Measurements from ENCODE around the gene AFAP1L1.

Gene AFAP1L1

DNA sequence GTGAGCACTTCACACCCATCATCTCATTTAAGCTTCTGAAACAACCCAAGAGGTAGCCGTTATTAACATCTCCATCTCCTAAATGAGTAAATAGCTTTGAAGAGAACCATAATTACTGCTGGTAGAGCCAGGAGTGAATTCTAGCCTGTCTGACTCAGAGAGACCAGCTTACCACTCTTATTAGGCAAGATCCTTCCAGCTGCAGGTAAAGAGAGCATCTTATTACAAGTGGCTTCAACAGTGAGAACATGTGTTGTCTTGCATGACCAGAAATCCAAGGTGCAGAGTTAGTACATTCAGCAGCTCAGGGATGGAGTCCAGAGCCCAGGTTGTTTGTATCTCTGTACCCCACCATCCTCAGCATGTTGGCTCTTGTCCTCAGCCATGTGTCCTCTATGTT lies 10.9 kb upstream of the AFAP1L1 start:
- H3K36me3 ChIP-seq (replicated peaks in 1 of 2; ENCODE audit: control insufficient read depth in 2 of 2, insufficient read depth in 2 of 2, low read length in 2 of 2) = no peaks in the 10 kb centered on the region
- DNase-seq (ENCODE audit: low spot score) = no peak
- H3K14ac ChIP-seq (ENCODE audit: low read length) = no peak overlapping the region
- H2AFZ ChIP-seq (ENCODE audit: low read length) = no peak overlapping the region
- H3K4me2 ChIP-seq (ENCODE audit: insufficient read depth, low read length, poor library complexity, severe bottlenecking) = no peak overlapping the region
- no peaks in the 10 kb centered on the region for H3K9me3 ChIP-seq (replicated peaks in 1 of 2; ENCODE audit: control insufficient read depth in 2 of 2, insufficient read depth in 1 of 2, low read depth in 1 of 2, low read length in 2 of 2)
- no peak overlapping the region for H2BK15ac ChIP-seq (ENCODE audit: low read length)
- no peak overlapping the region for H2BK120ac ChIP-seq (ENCODE audit: low read depth, low read length)
- no peak overlapping the region for H2BK5ac ChIP-seq (ENCODE audit: low read length)
- peaks cover 0 to 31% (median 5%) of the 10 kb centered on the region in 3 experiments for H3K27me3 ChIP-seq (ENCODE audit: control insufficient read depth in 3 of 3, insufficient read depth in 3 of 3, low read depth in 1 of 3, low read length in 3 of 3)
- H2AK5ac ChIP-seq (ENCODE audit: low read depth, low read length) = no peak overlapping the region
- H3K27ac ChIP-seq (replicated peaks; ENCODE audit: low read length) = no peak overlapping the region
- no peak overlapping the region for H3K4me3 ChIP-seq (ENCODE audit: low read length in 2 of 2)
- H3K4me1 ChIP-seq (ENCODE audit: control insufficient read depth in 2 of 2, insufficient read depth in 1 of 2, low read depth in 1 of 2, low read length in 2 of 2) = no peaks in the 10 kb centered on the region
- H4K8ac ChIP-seq (ENCODE audit: low read depth, low read length) = no peak overlapping the region
- no peak overlapping the region for H2BK12ac ChIP-seq (ENCODE audit: low read length)
- H3K79me1 ChIP-seq (ENCODE audit: low read depth, low read length) = no peaks in the 10 kb centered on the region
- no peak overlapping the region for H3K18ac ChIP-seq (ENCODE audit: low read length)
- H3K4ac ChIP-seq (ENCODE audit: low read length) = no peak overlapping the region
- no peak overlapping the region for H4K91ac ChIP-seq (ENCODE audit: low read depth, low read length, poor library complexity)
- no peak overlapping the region for H3K23ac ChIP-seq (ENCODE audit: low read depth, low read length, poor library complexity)
- no peak overlapping the region for H3K9ac ChIP-seq (ENCODE audit: low read depth, low read length, poor library complexity)
- no CpG with 5 or more reads among the region's 1 CpG for WGBS, 2 donors (ENCODE audit: extremely low coverage in 2 of 2, insufficient read length in 2 of 2, insufficient replicate concordance in 1 of 2)

DNA sequence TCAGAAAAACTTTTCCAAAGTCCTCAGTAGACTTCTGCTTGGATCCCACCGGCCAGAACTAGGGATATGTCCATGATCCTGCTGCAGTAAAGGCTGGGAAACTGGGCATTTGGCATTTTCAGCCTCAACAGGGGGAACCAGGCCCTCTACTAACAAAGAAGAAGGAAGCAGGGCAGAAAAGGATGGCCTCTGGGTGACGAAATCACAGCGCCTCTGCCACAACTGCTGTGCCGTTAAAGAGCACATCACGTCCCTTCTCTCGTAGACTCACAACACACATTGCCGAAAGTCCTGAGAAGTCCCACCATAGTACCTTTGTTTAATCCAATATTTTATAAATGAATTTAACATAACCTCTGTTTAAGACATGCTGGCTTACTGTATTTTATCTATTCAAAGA lies 10.4 kb upstream of the AFAP1L1 start:
- Histone ChIP-seq H3K23ac (ENCODE audit: low read depth, low read length, poor library complexity) (no peak overlapping the region), H4K8ac (ENCODE audit: low read depth, low read length) (no peak overlapping the region), H3K18ac (ENCODE audit: low read length) (no peak overlapping the region), H2BK15ac (ENCODE audit: low read length) (no peak overlapping the region), H3K4me3 (ENCODE audit: low read length in 2 of 2) (no peak overlapping the region), H3K9me3 (replicated peaks in 1 of 2; ENCODE audit: control insufficient read depth in 2 of 2, insufficient read depth in 1 of 2, low read depth in 1 of 2, low read length in 2 of 2) (no peaks in the 10 kb centered on the region), H3K4me2 (ENCODE audit: insufficient read depth, low read length, poor library complexity, severe bottlenecking) (no peak overlapping the region), H4K91ac (ENCODE audit: low read depth, low read length, poor library complexity) (no peak overlapping the region), H2AFZ (ENCODE audit: low read length) (no peak overlapping the region), H2BK12ac (ENCODE audit: low read length) (no peak overlapping the region), H3K79me1 (ENCODE audit: low read depth, low read length) (no peaks in the 10 kb centered on the region), H3K14ac (ENCODE audit: low read length) (no peak overlapping the region), H2BK5ac (ENCODE audit: low read length) (no peak overlapping the region), H3K9ac (ENCODE audit: low read depth, low read length, poor library complexity) (no peak overlapping the region), H3K36me3 (replicated peaks in 1 of 2; ENCODE audit: control insufficient read depth in 2 of 2, insufficient read depth in 2 of 2, low read length in 2 of 2) (no peaks in the 10 kb centered on the region), H3K27me3 (ENCODE audit: control insufficient read depth in 3 of 3, insufficient read depth in 3 of 3, low read depth in 1 of 3, low read length in 3 of 3) (peaks cover 0 to 31% (median 5%) of the 10 kb centered on the region in 3 experiments), H2AK5ac (ENCODE audit: low read depth, low read length) (no peak overlapping the region), H3K27ac (replicated peaks; ENCODE audit: low read length) (no peak overlapping the region), H2BK120ac (ENCODE audit: low read depth, low read length) (no peak overlapping the region), H3K4ac (ENCODE audit: low read length) (no peak overlapping the region), H3K4me1 (ENCODE audit: control insufficient read depth in 2 of 2, insufficient read depth in 1 of 2, low read depth in 1 of 2, low read length in 2 of 2) (no peaks in the 10 kb centered on the region)
- WGBS, 2 donors (ENCODE audit: extremely low coverage in 2 of 2, insufficient read length in 2 of 2, insufficient replicate concordance in 1 of 2) = no CpG with 5 or more reads among the region's 7 CpGs
- DNase-seq (ENCODE audit: low spot score) = no peak

DNA sequence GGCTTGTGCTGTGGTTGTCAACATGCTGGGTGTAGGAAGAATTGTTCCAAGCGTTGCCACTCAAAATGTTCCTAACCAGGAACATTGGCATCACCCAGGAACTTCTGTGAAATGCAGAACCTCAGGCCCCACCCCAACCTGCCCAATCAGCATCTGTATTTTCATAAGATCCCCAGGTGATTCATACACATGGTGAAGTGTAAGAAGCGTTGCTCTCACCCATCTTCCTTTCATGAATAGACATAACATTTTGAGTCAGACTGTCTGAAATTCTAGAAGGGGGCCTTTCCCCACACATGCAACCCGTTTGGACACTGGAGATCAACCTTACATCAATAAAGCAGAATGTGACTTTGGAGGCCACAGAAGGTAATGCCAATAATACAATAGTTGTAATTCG lies 9.3 kb upstream of the AFAP1L1 start:
- no peak overlapping the region for H2AK5ac ChIP-seq (ENCODE audit: low read depth, low read length)
- H3K36me3 ChIP-seq (replicated peaks in 1 of 2; ENCODE audit: control insufficient read depth in 2 of 2, insufficient read depth in 2 of 2, low read length in 2 of 2) = no peaks in the 10 kb centered on the region
- DNase-seq (ENCODE audit: low spot score) = no peak
- no peaks in the 10 kb centered on the region for H3K9me3 ChIP-seq (replicated peaks in 1 of 2; ENCODE audit: control insufficient read depth in 2 of 2, insufficient read depth in 1 of 2, low read depth in 1 of 2, low read length in 2 of 2)
- no peak overlapping the region for H3K18ac ChIP-seq (ENCODE audit: low read length)
- no peak overlapping the region for H2BK12ac ChIP-seq (ENCODE audit: low read length)
- no peak overlapping the region for H3K4me3 ChIP-seq (ENCODE audit: low read length in 2 of 2)
- H2AFZ ChIP-seq (ENCODE audit: low read length) = no peak overlapping the region
- H3K23ac ChIP-seq (ENCODE audit: low read depth, low read length, poor library complexity) = no peak overlapping the region
- H4K91ac ChIP-seq (ENCODE audit: low read depth, low read length, poor library complexity) = no peak overlapping the region
- no peaks in the 10 kb centered on the region for H3K4me1 ChIP-seq (ENCODE audit: control insufficient read depth in 2 of 2, insufficient read depth in 1 of 2, low read depth in 1 of 2, low read length in 2 of 2)
- H3K9ac ChIP-seq (ENCODE audit: low read depth, low read length, poor library complexity) = no peak overlapping the region
- no peak overlapping the region for H3K4ac ChIP-seq (ENCODE audit: low read length)
- H2BK120ac ChIP-seq (ENCODE audit: low read depth, low read length) = no peak overlapping the region
- H3K79me1 ChIP-seq (ENCODE audit: low read depth, low read length) = no peaks in the 10 kb centered on the region
- H2BK15ac ChIP-seq (ENCODE audit: low read length) = no peak overlapping the region
- H4K8ac ChIP-seq (ENCODE audit: low read depth, low read length) = no peak overlapping the region
- no CpG with 5 or more reads among the region's 4 CpGs for WGBS, 2 donors (ENCODE audit: extremely low coverage in 2 of 2, insufficient read length in 2 of 2, insufficient replicate concordance in 1 of 2)
- H3K27ac ChIP-seq (replicated peaks; ENCODE audit: low read length) = no peak overlapping the region
- peaks cover 0 to 31% (median 5%) of the 10 kb centered on the region in 3 experiments for H3K27me3 ChIP-seq (ENCODE audit: control insufficient read depth in 3 of 3, insufficient read depth in 3 of 3, low read depth in 1 of 3, low read length in 3 of 3)
- H3K4me2 ChIP-seq (ENCODE audit: insufficient read depth, low read length, poor library complexity, severe bottlenecking) = no peak overlapping the region
- H3K14ac ChIP-seq (ENCODE audit: low read length) = no peak overlapping the region
- H2BK5ac ChIP-seq (ENCODE audit: low read length) = no peak overlapping the region

DNA sequence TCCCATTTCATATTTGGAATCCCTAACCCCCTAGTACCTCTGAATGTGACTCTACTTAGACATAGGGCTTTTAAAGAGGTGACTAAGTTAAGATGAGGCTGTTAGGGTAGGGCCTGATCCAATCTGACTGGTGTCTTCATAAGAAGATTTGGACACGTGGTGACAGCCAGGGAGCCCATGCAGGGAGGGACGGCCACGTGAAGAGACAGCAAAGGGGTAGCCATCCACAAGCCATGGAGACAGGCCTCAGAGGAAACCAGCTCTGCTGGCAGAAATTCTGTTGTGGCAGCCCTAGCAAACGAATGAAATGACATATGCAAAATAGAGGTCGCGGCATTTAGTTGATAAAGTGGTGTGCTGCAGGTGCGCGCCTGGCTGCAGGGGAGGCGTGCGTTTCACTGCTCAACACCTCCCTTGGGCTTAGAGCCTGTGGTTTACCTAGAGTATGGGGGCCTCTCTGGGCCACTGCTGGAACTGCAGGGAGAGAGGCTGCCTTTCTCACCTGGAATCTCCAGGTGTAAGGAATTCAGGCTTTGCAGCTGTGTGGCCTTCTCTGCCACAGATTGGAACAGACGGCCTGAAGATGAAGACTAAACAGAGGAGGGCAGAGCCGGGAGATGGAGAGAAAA lies 7.1 kb upstream of the AFAP1L1 start:
- no peak overlapping the region for H3K4ac ChIP-seq (ENCODE audit: low read length)
- peak; percentile 23 for DNase-seq (ENCODE audit: low spot score)
- H2BK5ac ChIP-seq (ENCODE audit: low read length) = no peak overlapping the region
- no peak overlapping the region for H2BK15ac ChIP-seq (ENCODE audit: low read length)
- no peaks in the 10 kb centered on the region for H3K79me1 ChIP-seq (ENCODE audit: low read depth, low read length)
- no peaks in the 10 kb centered on the region for H3K36me3 ChIP-seq (replicated peaks in 1 of 2; ENCODE audit: control insufficient read depth in 2 of 2, insufficient read depth in 2 of 2, low read length in 2 of 2)
- H3K27me3 ChIP-seq (ENCODE audit: control insufficient read depth in 3 of 3, insufficient read depth in 3 of 3, low read depth in 1 of 3, low read length in 3 of 3) = peaks cover 0 to 24% (median 5%) of the 10 kb centered on the region in 3 experiments
- H4K91ac ChIP-seq (ENCODE audit: low read depth, low read length, poor library complexity) = no peak overlapping the region
- peak overlapping the region; percentile 24 for H3K9ac ChIP-seq (ENCODE audit: low read depth, low read length, poor library complexity)
- no peak overlapping the region for H2AK5ac ChIP-seq (ENCODE audit: low read depth, low read length)
- H3K4me3 ChIP-seq (ENCODE audit: low read length in 2 of 2) = no peak overlapping the region
- peak overlapping the region; percentile 10 for H2BK12ac ChIP-seq (ENCODE audit: low read length)
- H4K8ac ChIP-seq (ENCODE audit: low read depth, low read length) = no peak overlapping the region
- H2AFZ ChIP-seq (ENCODE audit: low read length) = no peak overlapping the region
- H3K4me1 ChIP-seq (ENCODE audit: control insufficient read depth in 2 of 2, insufficient read depth in 1 of 2, low read depth in 1 of 2, low read length in 2 of 2) = no peaks in the 10 kb centered on the region
- no peak overlapping the region for H3K23ac ChIP-seq (ENCODE audit: low read depth, low read length, poor library complexity)
- no peak overlapping the region for H3K27ac ChIP-seq (replicated peaks; ENCODE audit: low read length)
- no peak overlapping the region for H3K4me2 ChIP-seq (ENCODE audit: insufficient read depth, low read length, poor library complexity, severe bottlenecking)
- peak overlapping the region; percentile 28 for H3K14ac ChIP-seq (ENCODE audit: low read length)
- H3K9me3 ChIP-seq (replicated peaks in 1 of 2; ENCODE audit: control insufficient read depth in 2 of 2, insufficient read depth in 1 of 2, low read depth in 1 of 2, low read length in 2 of 2) = peaks cover 2 to 5% of the 10 kb centered on the region in 2 donors
- WGBS, 2 donors (ENCODE audit: extremely low coverage in 2 of 2, insufficient read length in 2 of 2, insufficient replicate concordance in 1 of 2) = no CpG with 5 or more reads among the region's 12 CpGs
- no peak overlapping the region for H2BK120ac ChIP-seq (ENCODE audit: low read depth, low read length)
- no peak overlapping the region for H3K18ac ChIP-seq (ENCODE audit: low read length)
